GM06990 (cell line): Measurements from ENCODE around the gene KIFC3.

Experiments used
- DNase-seq: peaks from one replicate; pipeline ENCODE4 v3.0.0-alpha.2; 2011; ENCODE audit not compliant: insufficient read length; ENCODE audit errors: extremely low read depth
- H3K27me3 ChIP-seq: replicated peaks from 2 replicates; pipeline ENCODE4 v1.6.0; 2011; ENCODE audit warnings: low read length; ENCODE audit not compliant: control insufficient read depth, insufficient read depth
- H3K36me3 ChIP-seq: 2 replicates; pipeline ENCODE4 v1.5.1; 2011; ENCODE audit warnings: low read length; ENCODE audit not compliant: control insufficient read depth, insufficient read depth
- H3K4me3 ChIP-seq: replicated peaks from 2 replicates; pipeline ENCODE4 v1.5.1; 2011; ENCODE audit warnings: low read depth, mild to moderate bottlenecking, control low read depth, low read length
- TF ChIP-seq, protein P1 (sequence below): IDR thresholded peaks from 2 replicates; pipeline ENCODE4 v1.5.1; 2011; ENCODE audit warnings: low read length, control low read depth, mild to moderate bottlenecking, inconsistent platforms; ENCODE audit not compliant: insufficient read depth, poor library complexity, severe bottlenecking

Gene KIFC3

GRCh38 chr16:57804111-57804837, 2.0 kb upstream of the KIFC3 start:
- no peak overlapping the region for H3K4me3 ChIP-seq
- no peak for DNase-seq
- no peaks in the 10 kb centered on the region for H3K36me3 ChIP-seq
- H3K27me3 ChIP-seq, result peaks cover 5% of the 10 kb centered on the region; the same call in 1 of the 2 replicates
- TF ChIP-seq, protein P1, sequence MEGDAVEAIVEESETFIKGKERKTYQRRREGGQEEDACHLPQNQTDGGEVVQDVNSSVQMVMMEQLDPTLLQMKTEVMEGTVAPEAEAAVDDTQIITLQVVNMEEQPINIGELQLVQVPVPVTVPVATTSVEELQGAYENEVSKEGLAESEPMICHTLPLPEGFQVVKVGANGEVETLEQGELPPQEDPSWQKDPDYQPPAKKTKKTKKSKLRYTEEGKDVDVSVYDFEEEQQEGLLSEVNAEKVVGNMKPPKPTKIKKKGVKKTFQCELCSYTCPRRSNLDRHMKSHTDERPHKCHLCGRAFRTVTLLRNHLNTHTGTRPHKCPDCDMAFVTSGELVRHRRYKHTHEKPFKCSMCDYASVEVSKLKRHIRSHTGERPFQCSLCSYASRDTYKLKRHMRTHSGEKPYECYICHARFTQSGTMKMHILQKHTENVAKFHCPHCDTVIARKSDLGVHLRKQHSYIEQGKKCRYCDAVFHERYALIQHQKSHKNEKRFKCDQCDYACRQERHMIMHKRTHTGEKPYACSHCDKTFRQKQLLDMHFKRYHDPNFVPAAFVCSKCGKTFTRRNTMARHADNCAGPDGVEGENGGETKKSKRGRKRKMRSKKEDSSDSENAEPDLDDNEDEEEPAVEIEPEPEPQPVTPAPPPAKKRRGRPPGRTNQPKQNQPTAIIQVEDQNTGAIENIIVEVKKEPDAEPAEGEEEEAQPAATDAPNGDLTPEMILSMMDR, result no peak

DNA sequence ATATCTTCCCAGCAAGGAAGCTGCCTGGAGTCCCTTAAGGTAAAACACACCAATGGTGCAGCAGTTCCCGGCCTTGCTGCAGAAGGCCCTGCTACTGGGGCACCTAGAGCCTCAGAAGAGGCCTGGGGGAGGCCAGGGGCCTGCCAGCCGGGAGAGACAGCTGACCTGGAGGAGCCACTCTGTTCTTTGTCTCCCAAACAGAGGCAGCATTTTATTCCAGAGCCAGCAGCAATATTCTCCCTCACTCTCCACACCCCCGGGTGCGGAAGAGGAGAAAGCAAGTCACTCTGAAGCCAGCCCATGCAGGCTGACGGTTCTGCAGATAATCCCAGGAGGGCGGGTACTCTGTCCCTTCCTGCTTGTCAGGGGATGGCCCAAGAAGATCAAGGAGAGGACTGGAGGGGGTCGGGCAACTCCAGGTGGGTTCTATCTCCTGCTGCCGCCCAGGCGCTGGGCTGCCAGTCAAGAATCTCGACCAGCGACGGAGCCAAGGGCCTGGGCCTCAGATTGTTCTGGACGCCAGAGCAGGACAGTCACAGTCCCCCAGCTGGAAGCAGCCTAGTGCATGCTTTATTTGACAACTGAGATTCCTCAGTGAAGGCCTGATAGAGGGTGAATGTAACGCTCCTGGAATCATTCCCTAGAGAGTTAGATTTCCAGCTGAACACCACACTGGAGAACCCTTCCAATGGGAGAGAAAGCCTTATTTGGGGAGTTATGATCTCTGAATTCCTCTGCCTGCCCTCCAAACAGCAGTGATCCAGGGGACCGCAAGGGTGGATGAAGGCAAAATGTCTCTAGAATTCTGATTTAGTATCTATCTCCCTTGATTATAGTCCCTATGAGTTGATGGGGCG, 1.1 kb upstream of the KIFC3 start:
- Histone ChIP-seq H3K4me3 (no peak overlapping the region), H3K36me3 (no peaks in the 10 kb centered on the region), H3K27me3 (peaks cover 5% of the 10 kb centered on the region; the same call in 1 of the 2 replicates)
- DNase-seq, result no peak
- TF ChIP-seq, protein P1, result no peak

DNA sequence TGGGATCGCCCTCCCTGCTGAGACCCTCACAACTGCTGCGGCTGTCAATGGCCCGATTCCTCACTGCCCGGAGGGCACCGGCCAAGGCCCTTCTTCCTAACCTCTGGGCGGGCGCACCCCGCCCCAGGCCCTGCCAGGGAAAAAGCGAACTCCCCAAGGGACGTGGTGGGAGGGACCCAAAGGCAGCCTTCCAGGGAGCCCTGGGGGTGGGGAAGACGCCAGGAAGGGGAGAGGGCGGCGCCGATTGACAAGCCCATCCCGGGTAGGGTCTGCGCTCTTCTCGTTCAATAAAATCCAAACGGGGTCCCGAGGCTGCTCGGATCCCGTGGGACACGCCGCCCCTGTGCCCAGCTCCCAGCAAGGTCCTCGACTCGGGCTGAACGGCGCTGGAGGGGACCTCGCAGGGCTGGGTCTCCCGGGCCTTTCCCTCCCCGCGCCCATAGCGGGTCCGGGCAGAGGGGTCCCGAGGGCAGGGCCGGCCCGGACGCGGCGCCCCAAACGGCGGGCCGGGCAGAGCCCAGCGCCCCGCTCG, 416 bp downstream of the KIFC3 start:
- TF ChIP-seq, protein P1, result no peak
- DNase-seq, result no peak
- peaks cover 5% of the 10 kb centered on the region; the same call in 1 of the 2 replicates for H3K27me3 ChIP-seq
- H3K36me3 ChIP-seq, result no peaks in the 10 kb centered on the region
- no peak overlapping the region for H3K4me3 ChIP-seq

GRCh38 chr16:57801098-57801808, 1.0 kb downstream of the KIFC3 start:
- Histone ChIP-seq H3K4me3 (no peak overlapping the region), H3K36me3 (no peaks in the 10 kb centered on the region), H3K27me3 (peaks cover 5% of the 10 kb centered on the region; the same call in 1 of the 2 replicates)
- TF ChIP-seq, protein P1, result no peak
- DNase-seq, result no peak

- H3K4me3 ChIP-seq, result no peak overlapping the region
- DNase-seq, result no peak
- TF ChIP-seq, protein P1, result no peak
- peaks cover 5% of the 10 kb centered on the region; the same call in 1 of the 2 replicates for H3K27me3 ChIP-seq
- H3K36me3 ChIP-seq, result no peaks in the 10 kb centered on the region
Measured at GRCh38 chr16:57800200-57801097, 1.8 kb downstream of the KIFC3 start.
